Stomach (tissue), 4 donors: ENCODE data around the gene ATP7B.

Experiments used
- CTCF ChIP-seq, 7 experiments: fragments of 450-650 bp in 4 of 7; fragments of 200-600 bp in 3 of 7; sonication (generic) in 3 of 7; IDR thresholded peaks; one replicate each; pipeline ENCODE4 v1.5.1; 2016 to 2019; ENCODE audit warnings: antibody characterized with exemption in 7 of 7, control low read depth in 2 of 7, mild to moderate bottlenecking in 1 of 7
- POLR2A ChIP-seq, 4 donors: fragments of 450-650 bp; IDR thresholded peaks; one replicate each; pipeline ENCODE4 v1.6.1; 2016; ENCODE audit warnings: antibody characterized with exemption in 4 of 4, control low read depth in 2 of 4, mild to moderate bottlenecking in 1 of 4, moderate library complexity in 1 of 4

GRCh38 chr13:51919531-51919930, 91.7 kb downstream of the ATP7B start:
- no peak for TF ChIP-seq POLR2A (IDR thresholded peaks at IDR 0.05)
- TF ChIP-seq CTCF (IDR thresholded peaks at IDR 0.05), result no peak
